Measurements from ENCODE around the gene NEK1.

DNA sequence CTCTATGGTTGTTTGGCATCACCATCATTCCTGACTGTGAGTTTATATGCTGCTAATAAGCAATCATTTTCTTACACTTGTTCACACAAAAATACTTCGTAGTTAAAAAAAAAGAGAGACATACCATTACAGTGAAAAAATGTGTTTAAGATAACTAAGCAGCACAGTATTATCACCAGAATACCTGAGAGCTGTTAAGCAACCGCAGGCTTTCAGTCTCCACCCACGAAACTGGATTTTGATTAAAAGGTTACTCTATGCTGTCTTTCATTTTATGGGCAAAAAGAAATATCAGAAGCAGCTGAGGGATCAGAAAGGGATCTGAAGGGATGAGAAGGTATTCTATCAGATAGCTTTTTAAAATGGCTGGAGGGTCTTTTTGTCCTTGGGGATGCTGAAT lies 148.3 kb downstream of the NEK1 start:
- TF ChIP-seq, protein P1, sequence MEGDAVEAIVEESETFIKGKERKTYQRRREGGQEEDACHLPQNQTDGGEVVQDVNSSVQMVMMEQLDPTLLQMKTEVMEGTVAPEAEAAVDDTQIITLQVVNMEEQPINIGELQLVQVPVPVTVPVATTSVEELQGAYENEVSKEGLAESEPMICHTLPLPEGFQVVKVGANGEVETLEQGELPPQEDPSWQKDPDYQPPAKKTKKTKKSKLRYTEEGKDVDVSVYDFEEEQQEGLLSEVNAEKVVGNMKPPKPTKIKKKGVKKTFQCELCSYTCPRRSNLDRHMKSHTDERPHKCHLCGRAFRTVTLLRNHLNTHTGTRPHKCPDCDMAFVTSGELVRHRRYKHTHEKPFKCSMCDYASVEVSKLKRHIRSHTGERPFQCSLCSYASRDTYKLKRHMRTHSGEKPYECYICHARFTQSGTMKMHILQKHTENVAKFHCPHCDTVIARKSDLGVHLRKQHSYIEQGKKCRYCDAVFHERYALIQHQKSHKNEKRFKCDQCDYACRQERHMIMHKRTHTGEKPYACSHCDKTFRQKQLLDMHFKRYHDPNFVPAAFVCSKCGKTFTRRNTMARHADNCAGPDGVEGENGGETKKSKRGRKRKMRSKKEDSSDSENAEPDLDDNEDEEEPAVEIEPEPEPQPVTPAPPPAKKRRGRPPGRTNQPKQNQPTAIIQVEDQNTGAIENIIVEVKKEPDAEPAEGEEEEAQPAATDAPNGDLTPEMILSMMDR (IDR thresholded peaks at IDR 0.05; ENCODE audit: low read depth, low read length) = no peak
- no peak for TF ChIP-seq EZH2phosphoT487 (IDR thresholded peaks at IDR 0.05; ENCODE audit: low read depth)
